Epithelial cell of proximal tubule (primary cell): ENCODE results near the gene SV2B. TPM values are rescaled to one million over a fixed set of nuclear protein-coding genes. Genes with fewer than 3 reads are reported as not detected.
"Not testable (repeated sequence)": the region's sequence is repeated elsewhere in the genome, so short reads cannot be mapped to it uniquely, and the experiment has no call there.

Experiments used
- DNase-seq: peaks from one replicate; pipeline ENCODE4 v3.0.0-alpha.2; 2011; ENCODE audit warnings: low read depth
- H3K4me3 ChIP-seq: 2 replicates; pipeline ENCODE4 v1.5.1; 2011; ENCODE audit warnings: low read depth, mild to moderate bottlenecking, low read length
- total RNA-seq: library from RNA; depleted of rRNA; stranded (reverse); fragments of >200 nt; gene quantifications from 2 replicates; pipeline ENCODE4 v1.2.3, GENCODE V29; 2015
- TF ChIP-seq, protein P1 (sequence below): conservative IDR thresholded peaks from 2 replicates; pipeline ENCODE4 v1.5.1; 2012; ENCODE audit warnings: low read depth, mild to moderate bottlenecking, low read length

The SV2B gene
- total RNA-seq, 1 donor from 2014 or later = not detected

GRCh38 chr15:91342097-91342496 lies 242.0 kb downstream of the SV2B start:
- TF ChIP-seq, protein P1, sequence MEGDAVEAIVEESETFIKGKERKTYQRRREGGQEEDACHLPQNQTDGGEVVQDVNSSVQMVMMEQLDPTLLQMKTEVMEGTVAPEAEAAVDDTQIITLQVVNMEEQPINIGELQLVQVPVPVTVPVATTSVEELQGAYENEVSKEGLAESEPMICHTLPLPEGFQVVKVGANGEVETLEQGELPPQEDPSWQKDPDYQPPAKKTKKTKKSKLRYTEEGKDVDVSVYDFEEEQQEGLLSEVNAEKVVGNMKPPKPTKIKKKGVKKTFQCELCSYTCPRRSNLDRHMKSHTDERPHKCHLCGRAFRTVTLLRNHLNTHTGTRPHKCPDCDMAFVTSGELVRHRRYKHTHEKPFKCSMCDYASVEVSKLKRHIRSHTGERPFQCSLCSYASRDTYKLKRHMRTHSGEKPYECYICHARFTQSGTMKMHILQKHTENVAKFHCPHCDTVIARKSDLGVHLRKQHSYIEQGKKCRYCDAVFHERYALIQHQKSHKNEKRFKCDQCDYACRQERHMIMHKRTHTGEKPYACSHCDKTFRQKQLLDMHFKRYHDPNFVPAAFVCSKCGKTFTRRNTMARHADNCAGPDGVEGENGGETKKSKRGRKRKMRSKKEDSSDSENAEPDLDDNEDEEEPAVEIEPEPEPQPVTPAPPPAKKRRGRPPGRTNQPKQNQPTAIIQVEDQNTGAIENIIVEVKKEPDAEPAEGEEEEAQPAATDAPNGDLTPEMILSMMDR = no peak
- no peak overlapping the region for H3K4me3 ChIP-seq
- DNase-seq = no peak

DNA sequence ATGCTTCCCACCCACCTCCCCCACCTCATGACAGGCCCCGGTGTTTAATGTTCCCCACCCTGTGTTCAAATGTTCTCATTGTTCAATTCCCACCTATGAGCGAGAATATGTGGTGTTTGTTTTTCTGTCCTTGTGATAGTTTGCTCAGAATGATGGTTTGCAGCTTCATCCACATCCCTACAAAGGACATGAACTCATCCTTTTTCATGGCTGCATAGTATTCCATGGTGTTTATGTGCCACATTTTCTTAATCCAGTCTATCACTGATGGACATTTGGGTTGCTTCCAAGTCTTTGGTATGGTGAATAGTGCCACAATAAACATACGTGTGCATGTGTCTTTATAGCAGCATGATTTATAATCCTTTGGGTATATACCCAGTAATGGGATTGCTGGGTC lies 244.9 kb downstream of the SV2B start:
- not testable (repeated sequence) for DNase-seq, H3K4me3 ChIP-seq

GRCh38 chr15:91345736-91346135 lies 245.7 kb downstream of the SV2B start:
- TF ChIP-seq, protein P1 = no peak
- H3K4me3 ChIP-seq = no peak overlapping the region
- DNase-seq = no peak

DNA sequence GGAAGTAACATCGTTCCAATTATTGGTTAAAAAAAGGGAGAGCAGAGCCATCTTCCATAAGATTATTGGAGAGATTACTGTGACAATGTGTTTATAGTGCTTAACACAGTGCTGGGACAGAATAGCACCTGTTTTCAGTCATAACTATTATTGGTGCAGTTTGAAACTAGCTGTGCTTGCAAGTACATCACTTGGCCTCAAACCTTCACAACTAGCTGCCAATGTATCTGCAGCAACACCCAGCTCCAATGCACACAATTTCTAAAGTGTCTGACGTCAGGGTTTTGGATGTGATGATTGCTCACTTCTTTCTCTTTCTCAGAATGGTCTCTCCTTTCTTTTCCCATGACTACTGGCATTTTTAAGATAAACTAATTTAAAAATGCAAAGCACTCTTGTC lies 246.2 kb downstream of the SV2B start:
- no peak overlapping the region for H3K4me3 ChIP-seq
- no peak for DNase-seq
- TF ChIP-seq, protein P1 = no peak

GRCh38 chr15:91348752-91349500 lies 248.9 kb downstream of the SV2B start:
- TF ChIP-seq, protein P1 = no peak
- H3K4me3 ChIP-seq = no peak overlapping the region
- DNase-seq = peak; percentile 50

Other genes starting within 250 kb of the SV2B start
- gene FURIN, start 231.7 kb upstream of the SV2B start, total RNA-seq = 91.0 and 104 TPM in 2 replicates
- gene FES, start 215.8 kb upstream of the SV2B start, total RNA-seq = 24.6 and 24.7 TPM in 2 replicates
- gene MAN2A2, start 197.0 kb upstream of the SV2B start, total RNA-seq = 19.8 and 25.3 TPM in 2 replicates
- gene HDDC3, start 167.7 kb upstream of the SV2B start, total RNA-seq = 21.8 and 28.5 TPM in 2 replicates
- 30.8 and 49.5 TPM in 2 replicates for gene UNC45A, start 165.0 kb upstream of the SV2B start, total RNA-seq
- gene RCCD1, start 145.4 kb upstream of the SV2B start, total RNA-seq = 26.6 and 32.7 TPM in 2 replicates
- 224 and 251 TPM in 2 replicates for gene PRC1, start 105.7 kb upstream of the SV2B start, total RNA-seq
- gene VPS33B, start 77.7 kb upstream of the SV2B start, total RNA-seq = 16.0 and 17.3 TPM in 2 replicates